Pancreas (tissue), 10 donors: ENCODE measurements around the gene CLIP1. TPM values are rescaled to one million over a fixed set of nuclear protein-coding genes. Genes with fewer than 3 reads are reported as not detected.
"Not testable (repeated sequence)": the region's sequence is repeated elsewhere in the genome, so short reads cannot be mapped to it uniquely, and the experiment has no call there.

Source experiments
- ATAC-seq, 4 donors: fragments of 200-7000 bp; cut with Tn5 transposase; one replicate each; pipeline versions ENCODE4 v1.8.0 to v1.9.1; 2020; ENCODE audit warnings: mild to moderate bottlenecking in 4 of 4, moderate library complexity in 4 of 4
- DNase-seq, 6 donors: peaks; one replicate each; pipeline ENCODE4 v3.0.0-alpha.2; 2020
- FAIRE-seq: peaks from 2 replicates; lab custom pipeline; 2012; peaks lifted over from hg19 to GRCh38; lab: Jason Lieb, UNC
- H3K27ac ChIP-seq, 4 donors: fragments of 200-600 bp; sonication (generic); 1 replicate in 3 of 4; 2 replicates in 1 of 4; pipeline versions ENCODE4 v1.5.0 to v1.8.0; 2020
- H3K27me3 ChIP-seq, 4 donors: fragments of 200-600 bp; one replicate each; pipeline ENCODE4 v1.8.0; 2021
- H3K36me3 ChIP-seq, 3 donors: fragments of 200-600 bp; sonication (generic) in 1 of 3; one replicate each; pipeline versions ENCODE4 v1.5.0 to v1.8.0; 2020 to 2021
- H3K4me1 ChIP-seq, 3 donors: fragments of 200-600 bp; one replicate each; pipeline ENCODE4 v1.8.0; 2021
- H3K4me3 ChIP-seq, 4 donors: fragments of 200-600 bp; sonication (generic) in 2 of 4; one replicate each; pipeline versions ENCODE4 v1.5.0 to v1.8.0; 2020 to 2021
- H3K9me3 ChIP-seq, 4 donors: fragments of 200-600 bp; one replicate each; pipeline ENCODE4 v1.8.0; 2021
- CTCF ChIP-seq, 4 donors: fragments of 200-600 bp; sonication (generic) in 3 of 4; IDR thresholded peaks; one replicate each; pipeline versions ENCODE4 v1.5.0 to v1.8.0; 2021; ENCODE audit warnings: antibody characterized with exemption in 4 of 4
- WGBS, 2 donors: extraction: QIAGEN DNeasy Blood & Tissue Kit; methylation state at CpG; one replicate each; pipeline ENCODE4 v1.1.7; 2013; 5-methylcytosine and 5-hydroxymethylcytosine counted together
- intact Hi-C, 3 donors: fragments of 100-400 bp; cut with DNase I; formaldehyde crosslinking; loops; one replicate each; pipeline versions ENCODE4 v1.11.1 to v1.14.2; 2022
- polyA plus RNA-seq, 2 donors: library from polyadenylated mRNA; stranded (reverse); fragments of 200-250 nt; gene quantifications; one replicate each; pipeline ENCODE4 v1.2.3, GENCODE V29; 2013
- total RNA-seq, 6 donors: library from RNA; stranded (reverse); fragmentation: NEBNext Ultra II Directional in 4 of 6; extraction: Animal tissue kit (Norgen Biotek cat#: 25700) in 4 of 6; gene quantifications; one replicate each; pipeline versions ENCODE4 v1.2.1 to v1.2.4, GENCODE V29; 2021 to 2023
- donor health status: healthy with polysubstance abuse.
- donor health status: DM: no; HTN: no; CAD: no; lungs with moderate emphysema.
- donor health status: DM: no; HTN: no; CAD: no.
- donor health status: control.
- donor health status: control.
- donor health status: Bipolar disorder and iron deficiency.
- donor health status: DM: yes; HTN: yes; CAD: no.
- donor health status: DM: no; HTN: no; CAD: no.
- donor health status: DM: no; HTN: no; CAD: no.
- donor health status: DM: yes; HTN: yes; CAD: no.

CLIP1 gene
- total and polyA plus RNA-seq, 8 donors = 17.1 to 43.9 (median 30.7) TPM

GRCh38 chr12:122437656-122438121 is 15.2 kb upstream of the CLIP1 start:
- 55 to 57% methylated on average over 8 of the region's 8 CpGs for WGBS, 2 donors
- Histone ChIP-seq H3K27me3 (no peaks in the 10 kb centered on the region), H3K4me3 (no peak overlapping the region), H3K4me1 (no peaks in the 10 kb centered on the region), H3K9me3 (no peaks in the 10 kb centered on the region), H3K27ac (no peak overlapping the region), H3K36me3 (no peaks in the 10 kb centered on the region)
- DNase-seq = peak in 3 of 6 donors; percentile 38 to 66 (median 59)
- FAIRE-seq = no peak
- no peak for TF ChIP-seq CTCF (IDR thresholded peaks at IDR 0.05)
- ATAC-seq = peak; percentile 66 to 93 (median 88)
- intact Hi-C loops = no loop called here

- no peaks in the 10 kb centered on the region for H3K4me1 ChIP-seq
- no peaks in the 10 kb centered on the region for H3K9me3 ChIP-seq
- no peaks in the 10 kb centered on the region for H3K36me3 ChIP-seq
- DNase-seq (no peak), FAIRE-seq (no peak), ATAC-seq (no peak)
- no peak overlapping the region for H3K4me3 ChIP-seq
- no peak overlapping the region for H3K27ac ChIP-seq
- no peaks in the 10 kb centered on the region for H3K27me3 ChIP-seq
- intact Hi-C loops = no loop called here
- TF ChIP-seq CTCF (IDR thresholded peaks at IDR 0.05) = no peak
- WGBS, 2 donors = 90 to 93% methylated on average over 4 of the region's 4 CpGs
Observed at GRCh38 chr12:122435186-122435585, 12.7 kb upstream of the CLIP1 start.

GRCh38 chr12:122429043-122429442 is 6.6 kb upstream of the CLIP1 start:
- intact Hi-C loops, H3K36me3 ChIP-seq, FAIRE-seq, H3K27me3 ChIP-seq, DNase-seq, H3K4me1 ChIP-seq, H3K9me3 ChIP-seq, H3K4me3 ChIP-seq, ATAC-seq, H3K27ac ChIP-seq: not testable (repeated sequence)
- 95 to 98% methylated on average over 5 of the region's 5 CpGs for WGBS, 2 donors

- H3K9me3 ChIP-seq = no peaks in the 10 kb centered on the region
- no peaks in the 10 kb centered on the region for H3K36me3 ChIP-seq
- 98 to 99% methylated on average over 9 of the region's 9 CpGs for WGBS, 2 donors
- H3K27me3 ChIP-seq = no peaks in the 10 kb centered on the region
- no peak for ATAC-seq
- DNase-seq = no peak
- no peaks in the 10 kb centered on the region for H3K4me1 ChIP-seq
- H3K27ac ChIP-seq = no peak overlapping the region
- no peak for TF ChIP-seq CTCF (IDR thresholded peaks at IDR 0.05)
- H3K4me3 ChIP-seq = no peak overlapping the region
- FAIRE-seq = no peak
- intact Hi-C loops = no loop called here
Observed at GRCh38 chr12:122427403-122427802, 4.9 kb upstream of the CLIP1 start.

- Histone ChIP-seq H3K27ac (peak overlapping the region; percentile 66 to 87 (median 78)), H3K27me3 (no peaks in the 10 kb centered on the region), H3K9me3 (no peaks in the 10 kb centered on the region), H3K4me1 (peaks cover 14 to 20% (median 16%) of the 10 kb centered on the region in 3 donors), H3K36me3 (no peaks in the 10 kb centered on the region), H3K4me3 (peak overlapping the region; percentile 6 to 96 (median 71))
- ATAC-seq (peak in 2 of 4 donors; percentile 24 to 25), FAIRE-seq (no peak), DNase-seq (peak in 2 of 6 donors; percentile 15 to 28)
- WGBS, 2 donors = 13 to 14% methylated on average over 21 of the region's 21 CpGs
- intact Hi-C loops = no loop called here
- TF ChIP-seq CTCF (IDR thresholded peaks at IDR 0.05) = no peak
Observed at GRCh38 chr12:122423258-122424165, 1.0 kb upstream of the CLIP1 start.
